Stomach (tissue), 9 donors: Measurements from ENCODE around the gene NDEL1. TPM values are rescaled to one million over a fixed set of nuclear protein-coding genes. Genes with fewer than 3 reads are reported as not detected.
A peak's percentile ranks its signal among the peaks of the same experiment; 100 is the strongest.

Experiments
- DNase-seq, 2 donors: peaks; one replicate each; pipeline versions ENCODE4 v3.0.0 to v3.0.0-alpha.2; 2013 to 2019
- H3K27ac ChIP-seq, 5 donors: fragments of 200-600 bp in 4 of 5; sonication (generic) in 4 of 5; one replicate each; pipeline ENCODE4 v1.5.1; 2013 to 2019; ENCODE audit warnings: mild to moderate bottlenecking in 1 of 5, moderate library complexity in 1 of 5
- H3K27me3 ChIP-seq, 3 donors: fragments of 200-600 bp; sonication (generic); one replicate each; pipeline ENCODE4 v1.5.1; 2017 to 2019; ENCODE audit warnings: mixed run types in 1 of 3
- H3K36me3 ChIP-seq, 4 donors: fragments of 200-600 bp; sonication (generic); 1 replicate in 3 of 4; 2 replicates in 1 of 4; pipeline ENCODE4 v1.5.1; 2016 to 2019
- H3K4me1 ChIP-seq, 4 donors: fragments of 200-600 bp; sonication (generic); one replicate each; pipeline ENCODE4 v1.5.1; 2016 to 2019
- H3K4me3 ChIP-seq, 4 donors: fragments of 200-600 bp; sonication (generic) in 3 of 4; one replicate each; pipeline ENCODE4 v1.5.1; 2016 to 2019; ENCODE audit warnings: mild to moderate bottlenecking in 1 of 4
- H3K9me3 ChIP-seq, 4 donors: fragments of 200-600 bp; sonication (generic); one replicate each; pipeline ENCODE4 v1.5.1; 2016 to 2019
- EP300 ChIP-seq: sonication (generic); formaldehyde crosslinking; IDR thresholded peaks from one replicate; pipeline ENCODE4 v1.6.1; 2017; ENCODE audit warnings: antibody characterized with exemption
- POLR2A ChIP-seq, 4 donors: fragments of 450-650 bp; IDR thresholded peaks; one replicate each; pipeline ENCODE4 v1.6.1; 2016; ENCODE audit warnings: antibody characterized with exemption in 4 of 4, control low read depth in 2 of 4, mild to moderate bottlenecking in 1 of 4, moderate library complexity in 1 of 4
- POLR2AphosphoS5 ChIP-seq, 3 donors: sonication (generic); formaldehyde crosslinking; IDR thresholded peaks; one replicate each; pipeline ENCODE4 v1.6.1; 2016; ENCODE audit warnings: antibody characterized with exemption in 3 of 3
- WGBS, 5 donors: extraction: QIAGEN DNeasy Blood & Tissue Kit in 3 of 5; methylation state at CpG; one replicate each; pipeline versions ENCODE4 v1.1.5 to v1.1.7; 2013 to 2018; 5-methylcytosine and 5-hydroxymethylcytosine counted together
- intact Hi-C: fragments of 100-400 bp; cut with DNase I; formaldehyde crosslinking; loops from one replicate; pipeline ENCODE4 v1.15.1; 2023; ENCODE audit warnings: low total_unique reads
- polyA plus RNA-seq, 3 donors: library from polyadenylated mRNA; stranded (reverse); fragments of 200-250 nt; gene quantifications; one replicate each; pipeline ENCODE4 v1.2.3, GENCODE V29; 2013
- total RNA-seq, 5 donors: library from RNA; depleted of rRNA; stranded (reverse); fragments of >200 nt; gene quantifications; one replicate each; pipeline versions ENCODE4 v1.1.0 to v1.2.3, GENCODE V29; 2014 to 2016
- TF ChIP-seq, protein P1 (sequence below), 7 experiments: fragments of 450-650 bp in 4 of 7; fragments of 200-600 bp in 3 of 7; sonication (generic) in 3 of 7; IDR thresholded peaks; one replicate each; pipeline ENCODE4 v1.5.1; 2016 to 2019; ENCODE audit warnings: antibody characterized with exemption in 7 of 7, control low read depth in 2 of 7, mild to moderate bottlenecking in 1 of 7
- donor health status: healthy with polysubstance abuse.
- donor health status: Bipolar disorder and iron deficiency.
- donor health status: healthy.

The NDEL1 gene
- total and polyA plus RNA-seq, 8 donors = 12.8 to 102 (median 42.9) TPM

DNA sequence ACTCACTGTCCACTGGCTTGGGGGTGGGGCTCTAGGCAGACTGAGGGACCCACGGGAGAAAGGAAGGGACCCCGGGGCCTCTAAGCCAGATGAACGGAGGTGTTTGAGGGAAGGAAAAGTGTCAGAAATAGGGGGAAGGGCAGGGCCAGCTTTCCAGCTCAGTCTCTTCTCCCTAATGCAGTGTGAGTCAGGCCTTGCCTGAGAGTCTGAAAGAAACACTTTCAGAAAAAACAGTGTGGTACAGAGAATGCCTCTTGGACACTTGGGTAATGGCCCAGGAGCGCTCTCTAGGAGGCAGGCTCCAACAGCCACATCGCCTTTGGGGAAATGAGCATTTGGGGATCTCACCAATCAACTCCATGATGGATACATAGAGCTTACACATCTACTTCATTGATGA, 46.9 kb downstream of the NDEL1 start:
- peaks cover 0 to 9% (median 0%) of the 10 kb centered on the region in 4 donors for H3K9me3 ChIP-seq
- H3K27ac ChIP-seq = peak overlapping the region in 1 of 5 donors; percentile 11
- peaks cover 16 to 87% (median 74%) of the 10 kb centered on the region in 4 donors for H3K36me3 ChIP-seq
- WGBS, 5 donors = 85 to 92% (median 87%) methylated on average over 5 of the region's 5 CpGs
- no peak for DNase-seq
- intact Hi-C loops = no loop called here
- H3K4me1 ChIP-seq = peaks cover 0 to 21% (median 16%) of the 10 kb centered on the region in 4 donors
- H3K27me3 ChIP-seq = no peaks in the 10 kb centered on the region
- no peak overlapping the region for H3K4me3 ChIP-seq
- TF ChIP-seq, protein P1, sequence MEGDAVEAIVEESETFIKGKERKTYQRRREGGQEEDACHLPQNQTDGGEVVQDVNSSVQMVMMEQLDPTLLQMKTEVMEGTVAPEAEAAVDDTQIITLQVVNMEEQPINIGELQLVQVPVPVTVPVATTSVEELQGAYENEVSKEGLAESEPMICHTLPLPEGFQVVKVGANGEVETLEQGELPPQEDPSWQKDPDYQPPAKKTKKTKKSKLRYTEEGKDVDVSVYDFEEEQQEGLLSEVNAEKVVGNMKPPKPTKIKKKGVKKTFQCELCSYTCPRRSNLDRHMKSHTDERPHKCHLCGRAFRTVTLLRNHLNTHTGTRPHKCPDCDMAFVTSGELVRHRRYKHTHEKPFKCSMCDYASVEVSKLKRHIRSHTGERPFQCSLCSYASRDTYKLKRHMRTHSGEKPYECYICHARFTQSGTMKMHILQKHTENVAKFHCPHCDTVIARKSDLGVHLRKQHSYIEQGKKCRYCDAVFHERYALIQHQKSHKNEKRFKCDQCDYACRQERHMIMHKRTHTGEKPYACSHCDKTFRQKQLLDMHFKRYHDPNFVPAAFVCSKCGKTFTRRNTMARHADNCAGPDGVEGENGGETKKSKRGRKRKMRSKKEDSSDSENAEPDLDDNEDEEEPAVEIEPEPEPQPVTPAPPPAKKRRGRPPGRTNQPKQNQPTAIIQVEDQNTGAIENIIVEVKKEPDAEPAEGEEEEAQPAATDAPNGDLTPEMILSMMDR (IDR thresholded peaks at IDR 0.05) = no peak
- TF ChIP-seq EP300 = no peak
- no peak for TF ChIP-seq POLR2AphosphoS5 (IDR thresholded peaks at IDR 0.05)
- no peak for TF ChIP-seq POLR2A (IDR thresholded peaks at IDR 0.05)

DNA sequence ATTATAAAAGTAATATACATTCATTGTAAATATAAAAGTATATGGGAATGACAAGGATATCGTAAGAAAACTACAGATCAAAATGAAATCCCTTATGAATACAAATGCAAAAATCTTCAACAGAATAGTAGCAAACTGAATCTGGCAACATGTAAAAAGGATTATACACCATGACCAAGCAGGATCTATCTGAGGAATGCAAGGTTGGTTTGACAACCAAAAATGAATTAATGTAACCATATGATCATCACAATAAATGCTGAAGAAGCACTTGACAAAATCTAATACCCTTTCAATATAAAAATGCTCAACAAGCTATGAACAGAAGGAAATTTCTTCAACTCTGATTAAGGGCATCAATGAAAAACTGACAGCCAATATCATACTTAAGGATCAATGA, 48.8 kb downstream of the NDEL1 start:
- Histone ChIP-seq H3K9me3 (peaks cover 0 to 9% (median 0%) of the 10 kb centered on the region in 4 donors), H3K4me1 (peaks cover 0 to 12% (median 10%) of the 10 kb centered on the region in 4 donors), H3K27me3 (no peaks in the 10 kb centered on the region), H3K4me3 (no peak overlapping the region), H3K27ac (no peak overlapping the region), H3K36me3 (peaks cover 10 to 89% (median 63%) of the 10 kb centered on the region in 4 donors)
- DNase-seq = no peak
- intact Hi-C loops = no loop called here
- 92 to 100% (median 98%) methylated on average over 1 of the region's 1 CpG for WGBS, 5 donors
- TF ChIP-seq, protein P1 (IDR thresholded peaks at IDR 0.05) = no peak
- TF ChIP-seq POLR2AphosphoS5 (IDR thresholded peaks at IDR 0.05) (no peak), EP300 (no peak), POLR2A (IDR thresholded peaks at IDR 0.05) (no peak)

DNA sequence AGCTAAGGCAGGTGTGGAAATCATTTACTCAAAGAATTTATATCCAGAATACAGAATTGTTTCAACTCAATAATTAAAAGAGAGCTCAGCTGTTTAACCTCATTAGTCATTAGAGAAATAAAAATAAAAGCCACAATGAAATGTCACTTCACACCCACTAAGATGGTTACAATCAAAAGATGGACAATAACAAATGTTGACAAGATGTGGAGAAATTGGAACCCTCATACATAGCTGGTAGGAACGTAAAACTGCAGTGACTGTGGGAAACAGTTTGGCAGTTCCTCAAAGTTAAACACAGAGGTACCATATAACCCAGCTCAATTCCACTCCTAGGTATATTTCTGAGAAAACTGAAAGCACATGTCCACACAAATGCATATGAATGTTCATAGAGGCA, 49.8 kb downstream of the NDEL1 start:
- peaks cover 7 to 89% (median 60%) of the 10 kb centered on the region in 4 donors for H3K36me3 ChIP-seq
- TF ChIP-seq, protein P1 (IDR thresholded peaks at IDR 0.05) = no peak
- TF ChIP-seq POLR2A (IDR thresholded peaks at IDR 0.05) (no peak), EP300 (no peak), POLR2AphosphoS5 (IDR thresholded peaks at IDR 0.05) (no peak)
- H3K9me3 ChIP-seq = peaks cover 0 to 9% (median 0%) of the 10 kb centered on the region in 4 donors
- H3K27me3 ChIP-seq = no peaks in the 10 kb centered on the region
- H3K4me3 ChIP-seq = no peak overlapping the region
- peaks cover 0 to 2% (median under 1%) of the 10 kb centered on the region in 4 donors for H3K4me1 ChIP-seq
- intact Hi-C loops = no loop called here
- DNase-seq = no peak
- no peak overlapping the region for H3K27ac ChIP-seq
- 85 to 100% (median 95%) methylated on average over 1 of the region's 1 CpG for whole genome bisulfite sequencing, 5 donors

- Histone ChIP-seq H3K27ac (no peak overlapping the region), H3K4me1 (no peaks in the 10 kb centered on the region), H3K36me3 (peaks cover 17 to 92% (median 60%) of the 10 kb centered on the region in 4 donors), H3K9me3 (peaks cover 0 to 9% (median 0%) of the 10 kb centered on the region in 4 donors), H3K4me3 (no peak overlapping the region), H3K27me3 (no peaks in the 10 kb centered on the region)
- no peak for TF ChIP-seq POLR2A (IDR thresholded peaks at IDR 0.05)
- TF ChIP-seq, protein P1 (IDR thresholded peaks at IDR 0.05) = no peak
- no peak for TF ChIP-seq EP300
- no peak for TF ChIP-seq POLR2AphosphoS5 (IDR thresholded peaks at IDR 0.05)
- DNase-seq = no peak
- intact Hi-C loops = no loop called here
- WGBS, 5 donors = 85 to 91% (median 90%) methylated on average over 16 to 19 of the region's 19 CpGs
Measured at GRCh38 chr17:8487130-8487645, 51.5 kb downstream of the NDEL1 start.
